Peyer's patch (tissue), 4 donors: Measurements from ENCODE around the gene ABHD12. TPM values are rescaled to one million over a fixed set of nuclear protein-coding genes. Genes with fewer than 3 reads are reported as not detected.

Source experiments
- DNase-seq, 3 donors: peaks; one replicate each; pipeline ENCODE4 v3.0.0-alpha.2; 2017 to 2019
- H3K27ac ChIP-seq, 4 donors: fragments of 200-600 bp; sonication (generic); one replicate each; pipeline ENCODE4 v1.5.1; 2016 to 2019
- H3K27me3 ChIP-seq, 2 donors: fragments of 200-600 bp; sonication (generic); one replicate each; pipeline ENCODE4 v1.5.1; 2019
- H3K36me3 ChIP-seq, 3 donors: fragments of 200-600 bp; sonication (generic); one replicate each; pipeline ENCODE4 v1.5.1; 2016 to 2019
- H3K4me1 ChIP-seq, 4 donors: fragments of 200-600 bp; sonication (generic); one replicate each; pipeline ENCODE4 v1.5.1; 2016 to 2019
- H3K4me3 ChIP-seq, 4 donors: fragments of 200-600 bp; sonication (generic); 1 replicate in 3 of 4; 2 replicates in 1 of 4; pipeline ENCODE4 v1.5.1; 2016 to 2019; ENCODE audit warnings: mild to moderate bottlenecking in 1 of 4
- H3K9me3 ChIP-seq, 4 donors: fragments of 200-600 bp; sonication (generic); one replicate each; pipeline ENCODE4 v1.5.1; 2016 to 2019; ENCODE audit warnings: mild to moderate bottlenecking in 1 of 4
- POLR2A ChIP-seq, 2 donors: fragments of 450-650 bp; IDR thresholded peaks; one replicate each; pipeline ENCODE4 v1.5.1; 2017; ENCODE audit warnings: antibody characterized with exemption in 2 of 2, mild to moderate bottlenecking in 2 of 2, moderate library complexity in 2 of 2
- total RNA-seq, 4 donors: library from RNA; depleted of rRNA; stranded (reverse); fragments of >200 nt; gene quantifications; one replicate each; pipeline ENCODE4 v1.1.0, GENCODE V29; 2016
- TF ChIP-seq, protein P1 (sequence below), 6 experiments: fragments of 450-650 bp in 4 of 6; fragments of 200-600 bp in 2 of 6; sonication (generic) in 1 of 6; IDR thresholded peaks; one replicate each; pipeline ENCODE4 v1.5.1; 2017 to 2019; ENCODE audit warnings: antibody characterized with exemption in 6 of 6, mild to moderate bottlenecking in 3 of 6, moderate library complexity in 1 of 6

ABHD12 gene
- total RNA-seq, 4 donors from 2014 or later = 46.2 to 95.4 (median 73.5) TPM

DNA sequence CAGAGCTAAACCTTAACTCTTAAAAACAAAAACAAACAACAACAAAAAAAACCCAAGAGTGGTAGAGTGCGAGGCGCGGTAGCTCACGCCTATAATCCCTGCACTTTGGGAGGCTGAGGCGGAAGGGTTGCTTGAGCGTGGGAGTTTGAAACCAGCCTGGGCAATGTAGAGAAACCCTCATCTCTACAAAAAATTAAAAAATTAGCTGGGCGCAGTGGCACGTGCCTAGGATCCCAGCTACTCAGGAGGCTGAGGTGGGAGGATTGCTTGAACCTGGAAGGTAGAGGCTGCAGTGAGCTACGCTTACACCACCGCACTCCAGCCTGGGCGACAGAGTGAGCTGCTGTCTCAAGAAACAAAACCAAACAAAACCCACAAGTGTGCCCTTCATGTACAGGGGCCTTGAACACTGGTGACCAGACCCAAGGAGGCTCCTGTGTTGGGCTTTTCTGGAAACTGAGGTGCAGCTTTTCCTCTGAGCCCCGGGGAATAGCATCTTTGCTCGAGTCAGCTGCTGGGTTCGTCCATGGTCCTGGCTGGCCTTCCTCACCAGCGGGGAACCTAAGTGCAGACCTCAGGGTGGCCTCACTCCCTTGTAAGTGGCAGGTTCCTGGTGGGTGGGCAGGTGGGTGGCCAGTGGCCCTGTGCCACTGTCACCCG is 102.9 kb downstream of the ABHD12 start:
- Histone ChIP-seq H3K9me3 (no peaks in the 10 kb centered on the region), H3K27ac (no peak overlapping the region), H3K4me1 (peaks cover 0 to 2% (median 0%) of the 10 kb centered on the region in 4 donors), H3K36me3 (peaks cover 0 to 95% (median 0%) of the 10 kb centered on the region in 3 donors), H3K4me3 (no peak overlapping the region), H3K27me3 (no peaks in the 10 kb centered on the region)
- peak in 1 of 3 donors; percentile 32 for DNase-seq
- TF ChIP-seq, protein P1, sequence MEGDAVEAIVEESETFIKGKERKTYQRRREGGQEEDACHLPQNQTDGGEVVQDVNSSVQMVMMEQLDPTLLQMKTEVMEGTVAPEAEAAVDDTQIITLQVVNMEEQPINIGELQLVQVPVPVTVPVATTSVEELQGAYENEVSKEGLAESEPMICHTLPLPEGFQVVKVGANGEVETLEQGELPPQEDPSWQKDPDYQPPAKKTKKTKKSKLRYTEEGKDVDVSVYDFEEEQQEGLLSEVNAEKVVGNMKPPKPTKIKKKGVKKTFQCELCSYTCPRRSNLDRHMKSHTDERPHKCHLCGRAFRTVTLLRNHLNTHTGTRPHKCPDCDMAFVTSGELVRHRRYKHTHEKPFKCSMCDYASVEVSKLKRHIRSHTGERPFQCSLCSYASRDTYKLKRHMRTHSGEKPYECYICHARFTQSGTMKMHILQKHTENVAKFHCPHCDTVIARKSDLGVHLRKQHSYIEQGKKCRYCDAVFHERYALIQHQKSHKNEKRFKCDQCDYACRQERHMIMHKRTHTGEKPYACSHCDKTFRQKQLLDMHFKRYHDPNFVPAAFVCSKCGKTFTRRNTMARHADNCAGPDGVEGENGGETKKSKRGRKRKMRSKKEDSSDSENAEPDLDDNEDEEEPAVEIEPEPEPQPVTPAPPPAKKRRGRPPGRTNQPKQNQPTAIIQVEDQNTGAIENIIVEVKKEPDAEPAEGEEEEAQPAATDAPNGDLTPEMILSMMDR (IDR thresholded peaks at IDR 0.05) = no peak
- TF ChIP-seq POLR2A (IDR thresholded peaks at IDR 0.05) = no peak

DNA sequence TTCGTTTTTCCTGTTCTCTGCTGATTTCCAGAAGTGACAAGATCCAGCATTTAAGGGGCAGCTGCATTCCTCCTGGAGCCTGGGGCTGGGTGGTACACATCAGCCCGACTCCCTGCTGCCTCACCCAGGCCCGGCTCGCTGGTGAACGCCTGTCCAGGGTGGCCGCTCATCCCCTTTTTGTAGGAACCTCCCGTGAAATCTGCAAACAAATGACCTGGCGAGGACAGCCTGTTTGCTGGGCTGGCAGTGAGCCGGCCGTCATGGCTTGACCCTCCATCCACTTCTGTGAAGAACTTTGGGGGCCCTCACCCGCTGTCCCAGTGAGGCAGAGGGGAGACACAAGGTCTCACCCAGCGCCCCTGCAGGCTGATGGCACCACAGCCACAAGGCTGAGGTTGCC is 103.7 kb downstream of the ABHD12 start:
- peak in 2 of 3 donors; percentile 21 to 32 for DNase-seq
- peaks cover 0 to 11% (median 0%) of the 10 kb centered on the region in 4 donors for H3K4me1 ChIP-seq
- H3K9me3 ChIP-seq = no peaks in the 10 kb centered on the region
- no peak overlapping the region for H3K27ac ChIP-seq
- no peaks in the 10 kb centered on the region for H3K27me3 ChIP-seq
- TF ChIP-seq POLR2A (IDR thresholded peaks at IDR 0.05) = no peak
- TF ChIP-seq, protein P1 (IDR thresholded peaks at IDR 0.05) = no peak
- H3K4me3 ChIP-seq = no peak overlapping the region
- peaks cover 0 to 93% (median 0%) of the 10 kb centered on the region in 3 donors for H3K36me3 ChIP-seq

DNA sequence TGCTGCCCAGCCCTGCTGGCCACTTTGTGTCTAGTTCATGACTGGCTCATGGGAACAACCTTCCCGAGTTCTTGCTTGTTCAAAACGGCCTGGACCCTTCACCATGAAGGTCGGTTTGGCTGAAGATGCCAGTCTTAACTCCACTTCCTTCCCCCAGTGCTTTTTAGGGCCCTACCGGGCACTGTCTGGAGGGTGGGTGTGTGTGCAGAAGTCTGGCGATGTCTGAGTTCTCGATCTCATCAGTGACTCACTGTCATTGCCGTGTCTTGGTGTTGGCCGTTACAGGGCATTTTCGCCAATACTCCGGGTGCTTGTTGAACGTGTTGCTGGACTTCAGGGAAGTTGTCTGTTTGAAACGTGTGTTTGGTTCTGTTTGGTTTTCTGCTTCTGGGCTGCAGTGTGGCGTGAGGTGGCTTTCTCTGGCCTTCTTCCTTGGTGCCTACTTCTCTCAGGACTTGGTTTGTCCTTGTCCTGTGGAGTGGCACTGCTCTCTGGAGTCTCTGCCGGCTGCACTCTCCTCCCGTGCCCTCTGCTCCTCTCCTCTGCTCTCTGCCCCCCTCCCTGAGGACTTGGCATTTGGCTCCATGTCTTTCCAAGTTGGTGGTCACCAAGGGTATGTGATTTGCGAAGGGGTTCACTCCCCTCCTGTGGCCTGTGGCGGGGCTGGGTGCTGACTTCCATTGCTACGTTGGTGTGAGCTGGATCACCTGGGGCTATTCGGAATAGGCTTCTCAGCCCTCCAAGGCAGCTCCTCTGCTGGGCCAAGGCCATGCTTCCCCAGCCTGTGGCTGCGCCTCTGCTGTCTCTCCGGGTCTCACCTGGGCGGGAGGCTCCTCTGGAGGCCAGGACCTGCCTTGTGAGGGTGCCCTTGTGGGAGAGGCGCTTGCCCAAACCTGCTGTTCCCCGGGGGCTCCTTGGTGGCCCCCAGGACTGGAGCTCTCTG is 104.5 kb downstream of the ABHD12 start:
- DNase-seq = peak in 2 of 3 donors; percentile 37 to 42
- TF ChIP-seq, protein P1 (IDR thresholded peaks at IDR 0.05) = no peak
- no peak for TF ChIP-seq POLR2A (IDR thresholded peaks at IDR 0.05)
- peaks cover 0 to 19% (median 0%) of the 10 kb centered on the region in 4 donors for H3K4me1 ChIP-seq
- peaks cover 0 to 93% (median 0%) of the 10 kb centered on the region in 3 donors for H3K36me3 ChIP-seq
- no peaks in the 10 kb centered on the region for H3K9me3 ChIP-seq
- no peaks in the 10 kb centered on the region for H3K27me3 ChIP-seq
- no peak overlapping the region for H3K27ac ChIP-seq
- no peak overlapping the region for H3K4me3 ChIP-seq

DNA sequence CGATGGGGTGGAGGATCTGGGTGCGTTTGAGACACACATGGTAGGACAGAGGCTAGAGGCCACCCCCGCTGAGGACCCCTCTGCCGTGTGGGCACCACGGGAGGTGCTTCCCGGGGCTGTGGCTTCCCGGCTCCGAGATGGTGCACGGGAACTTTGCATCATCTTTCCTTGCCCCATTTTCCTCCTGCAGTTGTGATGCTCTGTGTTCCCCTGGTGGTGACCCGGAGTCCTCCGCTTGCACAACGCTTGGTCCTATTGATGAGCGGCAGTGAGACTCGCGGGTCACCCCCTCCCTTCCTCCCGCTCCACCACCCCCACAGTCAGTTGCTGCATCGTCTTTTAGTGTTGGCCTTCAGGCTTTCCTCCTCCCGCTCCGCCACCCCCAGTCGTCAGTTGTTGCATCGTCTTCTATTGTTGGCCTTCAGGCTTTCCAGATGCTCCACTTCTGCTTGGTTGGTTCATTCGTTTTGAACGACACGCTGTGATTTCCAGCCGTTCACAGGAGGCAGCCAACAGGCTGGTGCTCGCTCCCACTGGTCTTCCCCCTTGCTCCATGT is 105.5 kb downstream of the ABHD12 start:
- Histone ChIP-seq H3K9me3 (no peaks in the 10 kb centered on the region), H3K27me3 (no peaks in the 10 kb centered on the region), H3K4me1 (peaks cover 0 to 23% (median 0%) of the 10 kb centered on the region in 4 donors), H3K4me3 (no peak overlapping the region), H3K36me3 (peaks cover 0 to 93% (median 0%) of the 10 kb centered on the region in 3 donors), H3K27ac (no peak overlapping the region)
- TF ChIP-seq, protein P1 (IDR thresholded peaks at IDR 0.05) = no peak
- TF ChIP-seq POLR2A (IDR thresholded peaks at IDR 0.05) = no peak
- peak in 2 of 3 donors; percentile 40 to 42 for DNase-seq

DNA sequence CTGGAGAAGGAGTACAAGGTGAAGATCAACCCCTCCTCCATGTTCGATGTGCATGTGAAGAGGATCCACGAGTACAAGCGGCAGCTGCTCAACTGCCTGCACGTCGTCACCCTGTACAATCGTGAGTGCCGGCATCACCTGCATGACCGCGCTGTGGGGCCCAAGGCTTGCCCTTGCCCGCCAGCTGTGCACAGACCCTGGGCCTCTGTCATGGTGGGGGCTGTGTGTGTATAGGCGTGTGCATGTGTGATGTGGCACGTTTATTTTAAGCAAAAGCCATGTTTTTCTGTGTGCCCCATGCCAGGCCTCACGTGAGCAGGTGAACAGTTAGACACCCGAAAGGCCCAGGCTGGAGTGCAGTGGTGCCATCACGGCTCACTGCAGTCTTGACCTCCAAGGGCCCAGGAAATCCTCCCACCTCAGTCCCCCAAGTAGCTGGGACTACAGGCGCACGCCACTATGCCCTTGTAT is 106.5 kb downstream of the ABHD12 start:
- TF ChIP-seq, protein P1 (IDR thresholded peaks at IDR 0.05) = no peak
- TF ChIP-seq POLR2A (IDR thresholded peaks at IDR 0.05) = no peak
- Histone ChIP-seq H3K36me3 (peaks cover 0 to 95% (median 0%) of the 10 kb centered on the region in 3 donors), H3K27me3 (no peaks in the 10 kb centered on the region), H3K9me3 (no peaks in the 10 kb centered on the region), H3K4me3 (no peak overlapping the region), H3K4me1 (peaks cover 0 to 23% (median 0%) of the 10 kb centered on the region in 4 donors), H3K27ac (no peak overlapping the region)
- peak in 2 of 3 donors; percentile 35 to 40 for DNase-seq
